Liver (tissue), 9 donors: Measurements from ENCODE around the gene GALNT6. TPM values are rescaled to one million over a fixed set of nuclear protein-coding genes. Genes with fewer than 3 reads are reported as not detected.

Source experiments
- DNase-seq: peaks from one replicate; pipeline ENCODE4 v3.0.0-alpha.2; 2017; ENCODE audit warnings: low spot score
- H3K27ac ChIP-seq, 2 donors: one replicate each; pipeline ENCODE4 v1.7.0; 2013; ENCODE audit warnings: inconsistent platforms in 2 of 2, low read length in 2 of 2, control low read depth in 1 of 2, low read depth in 1 of 2, mild to moderate bottlenecking in 1 of 2
- H3K27me3 ChIP-seq, 4 donors: one replicate each; pipeline versions ENCODE4 v1.6.1 to v1.7.0; 2013; ENCODE audit warnings: low read length in 3 of 4, inconsistent platforms in 1 of 4, mild to moderate bottlenecking in 1 of 4, moderate library complexity in 1 of 4; ENCODE audit not compliant: control insufficient read depth in 4 of 4, insufficient read depth in 4 of 4
- H3K36me3 ChIP-seq, 4 donors: one replicate each; pipeline versions ENCODE4 v1.6.1 to v1.7.0; 2013; ENCODE audit warnings: low read length in 3 of 4, mild to moderate bottlenecking in 3 of 4, low read depth in 1 of 4, moderate library complexity in 1 of 4; ENCODE audit not compliant: control insufficient read depth in 4 of 4, insufficient read depth in 3 of 4
- H3K4me1 ChIP-seq, 4 donors: one replicate each; pipeline versions ENCODE4 v1.6.1 to v1.7.0; 2013; ENCODE audit warnings: low read length in 3 of 4, mild to moderate bottlenecking in 3 of 4, moderate library complexity in 1 of 4; ENCODE audit not compliant: control insufficient read depth in 4 of 4, insufficient read depth in 4 of 4
- H3K4me3 ChIP-seq, 3 donors: one replicate each; pipeline versions ENCODE4 v1.6.1 to v1.7.0; 2013; ENCODE audit warnings: low read length in 3 of 3, control low read depth in 1 of 3, low read depth in 1 of 3, mild to moderate bottlenecking in 1 of 3
- H3K9ac ChIP-seq, 2 donors: one replicate each; pipeline ENCODE4 v1.7.0; 2013; ENCODE audit warnings: low read length in 2 of 2, mild to moderate bottlenecking in 2 of 2, moderate library complexity in 2 of 2, control low read depth in 1 of 2, low read depth in 1 of 2
- H3K9me3 ChIP-seq, 4 donors: one replicate each; pipeline versions ENCODE4 v1.6.1 to v1.7.0; 2013; ENCODE audit warnings: low read length in 3 of 4; ENCODE audit not compliant: control insufficient read depth in 4 of 4
- CTCF ChIP-seq: fragments of 150-350 bp; IDR thresholded peaks from 2 replicates; pipeline ENCODE4 v1.5.1; 2017; ENCODE audit warnings: improper control_type of control experiment, low read depth, low read length; ENCODE audit not compliant: missing input control
- EGR1 ChIP-seq, 2 donors: IDR thresholded peaks; 2 replicates each; pipeline ENCODE4 v1.6.1; 2016 to 2018; ENCODE audit warnings: antibody characterized with exemption in 2 of 2, low read depth in 2 of 2
- FOXA1 ChIP-seq: IDR thresholded peaks from 2 replicates; pipeline ENCODE4 v1.6.1; 2016; ENCODE audit warnings: antibody characterized with exemption
- FOXA2 ChIP-seq: IDR thresholded peaks from 2 replicates; pipeline ENCODE4 v1.6.1; 2016; ENCODE audit warnings: antibody characterized with exemption
- GABPA ChIP-seq, 2 donors: IDR thresholded peaks in 1 of 2; conservative IDR thresholded peaks in 1 of 2; 2 replicates each; pipeline ENCODE4 v1.6.1; 2016; ENCODE audit warnings: antibody characterized with exemption in 2 of 2, mild to moderate bottlenecking in 1 of 2, moderate library complexity in 1 of 2
- HNF4A ChIP-seq, 2 donors: conservative IDR thresholded peaks; 2 replicates each; pipeline ENCODE4 v1.6.1; 2016; ENCODE audit warnings: antibody characterized with exemption in 2 of 2, mild to moderate bottlenecking in 2 of 2
- HNF4G ChIP-seq: IDR thresholded peaks from 2 replicates; pipeline ENCODE4 v1.6.1; 2016; ENCODE audit warnings: antibody characterized with exemption
- JUND ChIP-seq, 2 donors: IDR thresholded peaks; 2 replicates each; pipeline ENCODE4 v1.6.1; 2016; ENCODE audit warnings: antibody characterized with exemption in 2 of 2
- MAX ChIP-seq: IDR thresholded peaks from 2 replicates; pipeline ENCODE4 v1.6.1; 2016; ENCODE audit warnings: antibody characterized with exemption
- NR2F2 ChIP-seq: IDR thresholded peaks from 2 replicates; pipeline ENCODE4 v1.6.1; 2016; ENCODE audit warnings: antibody characterized with exemption
- RAD21 ChIP-seq, 2 donors: IDR thresholded peaks; 2 replicates each; pipeline ENCODE4 v1.6.1; 2016; ENCODE audit warnings: antibody characterized with exemption in 2 of 2, mild to moderate bottlenecking in 2 of 2
- REST ChIP-seq: IDR thresholded peaks from 2 replicates; pipeline ENCODE4 v1.6.1; 2016; ENCODE audit warnings: antibody characterized with exemption, mild to moderate bottlenecking
- RXRA ChIP-seq, 2 donors: IDR thresholded peaks; 2 replicates each; pipeline ENCODE4 v1.6.1; 2017 to 2018; ENCODE audit warnings: antibody characterized with exemption in 2 of 2, mild to moderate bottlenecking in 1 of 2
- SP1 ChIP-seq: IDR thresholded peaks from 2 replicates; pipeline ENCODE4 v1.6.1; 2018; ENCODE audit warnings: antibody characterized with exemption, mild to moderate bottlenecking
- TAF1 ChIP-seq: conservative IDR thresholded peaks from 2 replicates; pipeline ENCODE4 v1.6.1; 2016; ENCODE audit warnings: antibody characterized with exemption, mild to moderate bottlenecking
- YY1 ChIP-seq: IDR thresholded peaks from 2 replicates; pipeline ENCODE4 v1.6.1; 2016; ENCODE audit warnings: antibody characterized with exemption, mild to moderate bottlenecking
- ZBTB33 ChIP-seq: IDR thresholded peaks from 2 replicates; pipeline ENCODE4 v1.6.1; 2016; ENCODE audit warnings: antibody characterized with exemption
- WGBS: extraction: QIAGEN DNeasy Blood & Tissue Kit; methylation state at CpG from one replicate; pipeline ENCODE4 v1.1.7; 2013; 5-methylcytosine and 5-hydroxymethylcytosine counted together
- polyA plus RNA-seq, 2 donors: library from polyadenylated mRNA; stranded (reverse) in 1 of 2; unstranded in 1 of 2; fragments of 200-250 nt in 1 of 2; fragments of >200 nt in 1 of 2; fragmentation: Nextera tagmentation in 1 of 2; extraction: Ambion mirVana in 1 of 2; gene quantifications; one replicate each; pipeline versions ENCODE4 v1.2.1 to v1.2.3, GENCODE V29; 2013 to 2015
- total RNA-seq, 2 donors: library from RNA; depleted of rRNA; stranded (reverse); fragments of >200 nt; gene quantifications; one replicate each; pipeline ENCODE4 v1.2.3, GENCODE V29; 2014
- donor health status: healthy.
- donor health status: healthy.
- donor health status: healthy.
- donor health status: healthy.
- donor health status: healthy.

Gene GALNT6
- total and polyA plus RNA-seq, 4 donors = 0.40 to 24.1 (median 1.2) TPM

GRCh38 chr12:51345681-51346080 is 45.5 kb downstream of the GALNT6 start:
- Histone ChIP-seq H3K27me3 (no peaks in the 10 kb centered on the region), H3K4me1 (peaks cover 0 to 6% (median 2%) of the 10 kb centered on the region in 4 donors), H3K9me3 (no peaks in the 10 kb centered on the region), H3K36me3 (no peaks in the 10 kb centered on the region), H3K4me3 (no peak overlapping the region), H3K9ac (no peak overlapping the region), H3K27ac (no peak overlapping the region)
- DNase-seq = no peak
- TF ChIP-seq TAF1 (no peak), ZBTB33 (no peak), JUND (IDR thresholded peaks at IDR 0.05) (no peak), RXRA (IDR thresholded peaks at IDR 0.05) (no peak), FOXA1 (no peak), NR2F2 (no peak), EGR1 (IDR thresholded peaks at IDR 0.05; ENCODE audit: low read depth in 2 of 2) (no peak), FOXA2 (no peak), RAD21 (IDR thresholded peaks at IDR 0.05) (no peak), GABPA (IDR thresholded peaks at IDR 0.05 in 1 of 2, conservative IDR thresholded peaks at IDR 0.05 in 1 of 2) (no peak), MAX (no peak), HNF4G (no peak), YY1 (no peak), HNF4A (conservative IDR thresholded peaks at IDR 0.05) (no peak), SP1 (no peak), REST (no peak)
- 84% methylated on average over 7 of the region's 7 CpGs for WGBS

- WGBS = 98% methylated on average over 2 of the region's 2 CpGs
- no peak for DNase-seq
- Histone ChIP-seq H3K9ac (no peak overlapping the region), H3K9me3 (no peaks in the 10 kb centered on the region), H3K27ac (no peak overlapping the region), H3K4me3 (no peak overlapping the region), H3K4me1 (peaks cover 0 to 6% (median 2%) of the 10 kb centered on the region in 4 donors), H3K27me3 (no peaks in the 10 kb centered on the region), H3K36me3 (no peaks in the 10 kb centered on the region)
- TF ChIP-seq EGR1 (IDR thresholded peaks at IDR 0.05; ENCODE audit: low read depth in 2 of 2) (no peak), REST (no peak), GABPA (IDR thresholded peaks at IDR 0.05 in 1 of 2, conservative IDR thresholded peaks at IDR 0.05 in 1 of 2) (no peak), MAX (no peak), TAF1 (no peak), CTCF (no peak), HNF4A (conservative IDR thresholded peaks at IDR 0.05) (no peak), FOXA1 (no peak), FOXA2 (no peak), HNF4G (no peak), NR2F2 (no peak), ZBTB33 (no peak)
Measured at GRCh38 chr12:51343201-51343600, 48.0 kb downstream of the GALNT6 start.
